WTC11 (cell line): ENCODE results near the gene NFE2L3. TPM values are rescaled to one million over a fixed set of nuclear protein-coding genes. Genes with fewer than 3 reads are reported as not detected.

Experiments
- ATAC-seq: fragments of 200-7000 bp; cut with Tn5 transposase; 2 replicates; pipeline ENCODE4 v1.10.0; 2021; ENCODE audit warnings: mild to moderate bottlenecking, moderate library complexity
- CTCF ChIA-PET: fragments of 300-600 bp; sonication (Branson Sonifier 250); formaldehyde crosslinking; loops from one replicate; lab custom pipeline; 2021; ENCODE audit warnings: antibody characterized with exemption; lab: Charles Lee
- POLR2A ChIA-PET: fragments of 350-600 bp; sonication (Branson Sonifier 250); formaldehyde crosslinking; loops from one replicate; lab custom pipeline; 2021; ENCODE audit warnings: antibody characterized with exemption; lab: Charles Lee
- DNase-seq: peaks from one replicate; pipeline ENCODE4 v3.0.0; 2021; ENCODE audit warnings: low spot score
- H3K27ac Mint-ChIP-seq: 2 replicates; pipeline ENCODE4 v1.8.0; 2021; ENCODE audit warnings: mixed read lengths
- H3K27me3 Mint-ChIP-seq: 2 replicates; pipeline ENCODE4 v1.8.0; 2021; ENCODE audit warnings: low read depth, mild to moderate bottlenecking, moderate library complexity, mixed read lengths
- H3K36me3 Mint-ChIP-seq: 2 replicates; pipeline ENCODE4 v1.8.0; 2021; ENCODE audit warnings: mixed read lengths
- H3K4me1 Mint-ChIP-seq: 2 replicates; pipeline ENCODE4 v1.8.0; 2022; ENCODE audit warnings: mixed read lengths
- H3K4me3 Mint-ChIP-seq: 2 replicates; pipeline ENCODE4 v1.8.0; 2021; ENCODE audit warnings: mild to moderate bottlenecking, moderate library complexity, mixed read lengths
- H3K9me3 Mint-ChIP-seq: 2 replicates; pipeline ENCODE4 v1.8.0; 2021; ENCODE audit warnings: mixed read lengths
- GABPB1 ChIP-seq: sonication (generic); formaldehyde crosslinking; IDR thresholded peaks from 2 replicates; pipeline ENCODE4 v1.8.1; 2023; ENCODE audit warnings: mild to moderate bottlenecking, missing genetic modification reagents
- NFATC4 ChIP-seq: fragments of 250-450 bp; sonication (Bioruptor Pico); IDR thresholded peaks from 2 replicates; pipeline ENCODE4 v1.9.0; 2021; ENCODE audit warnings: mild to moderate bottlenecking
- NR1H2 ChIP-seq: sonication (generic); formaldehyde crosslinking; IDR thresholded peaks from 2 replicates; pipeline ENCODE4 v1.9.0; 2021; ENCODE audit warnings: mild to moderate bottlenecking, moderate library complexity, missing genetic modification reagents
- PRRX2 ChIP-seq: fragments of 250-450 bp; sonication (Bioruptor Pico); IDR thresholded peaks from 2 replicates; pipeline ENCODE4 v1.8.0; 2021; ENCODE audit warnings: mild to moderate bottlenecking
- ZBTB21 ChIP-seq: sonication (generic); formaldehyde crosslinking; IDR thresholded peaks from 2 replicates; pipeline ENCODE4 v1.8.1; 2023; ENCODE audit warnings: mild to moderate bottlenecking, missing genetic modification reagents, borderline replicate concordance
- ZNF416 ChIP-seq: fragments of 250-450 bp; sonication (Bioruptor Pico); IDR thresholded peaks from 2 replicates; pipeline ENCODE4 v1.9.0; 2021; ENCODE audit warnings: mild to moderate bottlenecking, inconsistent platforms
- ZNF671 ChIP-seq: fragments of 250-450 bp; sonication (Bioruptor Pico); IDR thresholded peaks from 2 replicates; pipeline ENCODE4 v1.8.0; 2021; ENCODE audit warnings: mild to moderate bottlenecking
- total RNA-seq: library from RNA; stranded (reverse); gene quantifications from 3 replicates; pipeline ENCODE4 v1.2.3, GENCODE V29; 2021
- TF ChIP-seq, protein P1 (sequence below): sonication (generic); formaldehyde crosslinking; IDR thresholded peaks from 2 replicates; pipeline ENCODE4 v1.8.0; 2022; ENCODE audit warnings: mild to moderate bottlenecking, missing genetic modification reagents
- TF ChIP-seq, protein P2 (sequence below): fragments of 250-450 bp; sonication (Bioruptor Pico); IDR thresholded peaks from 2 replicates; pipeline ENCODE4 v1.9.0; 2021; ENCODE audit warnings: mild to moderate bottlenecking
- TF ChIP-seq, protein P3 (sequence below): fragments of 250-450 bp; sonication (Bioruptor Pico); IDR thresholded peaks from 2 replicates; pipeline ENCODE4 v1.9.0; 2021; ENCODE audit warnings: mild to moderate bottlenecking, borderline replicate concordance
- TF ChIP-seq, protein P4 (sequence below): fragments of 250-450 bp; sonication (Bioruptor Pico); IDR thresholded peaks from 2 replicates; pipeline ENCODE4 v1.8.0; 2021; ENCODE audit warnings: mild to moderate bottlenecking
- TF ChIP-seq, protein P5 (sequence below): fragments of 250-450 bp; sonication (Bioruptor Pico); conservative IDR thresholded peaks from 2 replicates; pipeline ENCODE4 v1.9.0; 2021; ENCODE audit warnings: mild to moderate bottlenecking
- TF ChIP-seq, protein P6 (sequence below): sonication (generic); formaldehyde crosslinking; IDR thresholded peaks from 2 replicates; pipeline ENCODE4 v1.8.0; 2022; ENCODE audit warnings: mild to moderate bottlenecking, missing genetic modification reagents

The NFE2L3 gene
- total RNA-seq, 1 experiment from 2014 or later, result 66.8 TPM

DNA sequence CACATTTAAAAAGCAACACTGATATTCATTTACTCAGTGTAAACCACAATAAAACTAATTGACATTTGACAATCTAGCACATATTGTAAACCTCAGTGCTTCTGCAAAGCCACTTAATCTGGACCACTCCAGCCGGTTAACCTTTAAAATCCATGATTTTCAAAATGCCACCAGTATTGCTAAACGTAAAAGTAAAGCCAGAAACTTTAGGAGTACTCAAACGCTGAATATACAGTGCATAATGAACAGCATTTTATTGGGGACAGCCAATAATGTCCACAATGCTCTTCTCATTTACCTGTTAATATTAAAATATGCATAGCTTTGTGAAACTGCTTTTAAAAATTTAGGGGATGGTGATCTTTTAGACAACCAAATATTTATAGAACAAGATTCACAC lies 37.7 kb downstream of the NFE2L3 start:
- Mint-ChIP-seq H3K27me3 (no peaks in the 10 kb centered on the region), H3K4me3 (no peak overlapping the region), H3K27ac (peak overlapping the region; percentile 97; the same call in 1 of the 2 replicates), H3K36me3 (peaks cover 70% of the 10 kb centered on the region), H3K9me3 (no peaks in the 10 kb centered on the region), H3K4me1 (peaks cover 65% of the 10 kb centered on the region)
- peak; percentile 97 for TF ChIP-seq NFATC4 (CRISPR knock-in tag)
- TF ChIP-seq ZNF416 (CRISPR knock-in tag), result peak; percentile 79
- TF ChIP-seq GABPB1, result no peak
- no peak for TF ChIP-seq ZBTB21
- TF ChIP-seq, protein P1, sequence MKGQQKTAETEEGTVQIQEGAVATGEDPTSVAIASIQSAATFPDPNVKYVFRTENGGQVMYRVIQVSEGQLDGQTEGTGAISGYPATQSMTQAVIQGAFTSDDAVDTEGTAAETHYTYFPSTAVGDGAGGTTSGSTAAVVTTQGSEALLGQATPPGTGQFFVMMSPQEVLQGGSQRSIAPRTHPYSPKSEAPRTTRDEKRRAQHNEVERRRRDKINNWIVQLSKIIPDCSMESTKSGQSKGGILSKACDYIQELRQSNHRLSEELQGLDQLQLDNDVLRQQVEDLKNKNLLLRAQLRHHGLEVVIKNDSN (CRISPR knock-in tag), result no peak
- TF ChIP-seq, protein P2, sequence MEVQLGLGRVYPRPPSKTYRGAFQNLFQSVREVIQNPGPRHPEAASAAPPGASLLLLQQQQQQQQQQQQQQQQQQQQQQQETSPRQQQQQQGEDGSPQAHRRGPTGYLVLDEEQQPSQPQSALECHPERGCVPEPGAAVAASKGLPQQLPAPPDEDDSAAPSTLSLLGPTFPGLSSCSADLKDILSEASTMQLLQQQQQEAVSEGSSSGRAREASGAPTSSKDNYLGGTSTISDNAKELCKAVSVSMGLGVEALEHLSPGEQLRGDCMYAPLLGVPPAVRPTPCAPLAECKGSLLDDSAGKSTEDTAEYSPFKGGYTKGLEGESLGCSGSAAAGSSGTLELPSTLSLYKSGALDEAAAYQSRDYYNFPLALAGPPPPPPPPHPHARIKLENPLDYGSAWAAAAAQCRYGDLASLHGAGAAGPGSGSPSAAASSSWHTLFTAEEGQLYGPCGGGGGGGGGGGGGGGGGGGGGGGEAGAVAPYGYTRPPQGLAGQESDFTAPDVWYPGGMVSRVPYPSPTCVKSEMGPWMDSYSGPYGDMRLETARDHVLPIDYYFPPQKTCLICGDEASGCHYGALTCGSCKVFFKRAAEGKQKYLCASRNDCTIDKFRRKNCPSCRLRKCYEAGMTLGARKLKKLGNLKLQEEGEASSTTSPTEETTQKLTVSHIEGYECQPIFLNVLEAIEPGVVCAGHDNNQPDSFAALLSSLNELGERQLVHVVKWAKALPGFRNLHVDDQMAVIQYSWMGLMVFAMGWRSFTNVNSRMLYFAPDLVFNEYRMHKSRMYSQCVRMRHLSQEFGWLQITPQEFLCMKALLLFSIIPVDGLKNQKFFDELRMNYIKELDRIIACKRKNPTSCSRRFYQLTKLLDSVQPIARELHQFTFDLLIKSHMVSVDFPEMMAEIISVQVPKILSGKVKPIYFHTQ, result peak; percentile 92
- no peak for TF ChIP-seq NR1H2 (CRISPR knock-in tag)
- TF ChIP-seq, protein P3, sequence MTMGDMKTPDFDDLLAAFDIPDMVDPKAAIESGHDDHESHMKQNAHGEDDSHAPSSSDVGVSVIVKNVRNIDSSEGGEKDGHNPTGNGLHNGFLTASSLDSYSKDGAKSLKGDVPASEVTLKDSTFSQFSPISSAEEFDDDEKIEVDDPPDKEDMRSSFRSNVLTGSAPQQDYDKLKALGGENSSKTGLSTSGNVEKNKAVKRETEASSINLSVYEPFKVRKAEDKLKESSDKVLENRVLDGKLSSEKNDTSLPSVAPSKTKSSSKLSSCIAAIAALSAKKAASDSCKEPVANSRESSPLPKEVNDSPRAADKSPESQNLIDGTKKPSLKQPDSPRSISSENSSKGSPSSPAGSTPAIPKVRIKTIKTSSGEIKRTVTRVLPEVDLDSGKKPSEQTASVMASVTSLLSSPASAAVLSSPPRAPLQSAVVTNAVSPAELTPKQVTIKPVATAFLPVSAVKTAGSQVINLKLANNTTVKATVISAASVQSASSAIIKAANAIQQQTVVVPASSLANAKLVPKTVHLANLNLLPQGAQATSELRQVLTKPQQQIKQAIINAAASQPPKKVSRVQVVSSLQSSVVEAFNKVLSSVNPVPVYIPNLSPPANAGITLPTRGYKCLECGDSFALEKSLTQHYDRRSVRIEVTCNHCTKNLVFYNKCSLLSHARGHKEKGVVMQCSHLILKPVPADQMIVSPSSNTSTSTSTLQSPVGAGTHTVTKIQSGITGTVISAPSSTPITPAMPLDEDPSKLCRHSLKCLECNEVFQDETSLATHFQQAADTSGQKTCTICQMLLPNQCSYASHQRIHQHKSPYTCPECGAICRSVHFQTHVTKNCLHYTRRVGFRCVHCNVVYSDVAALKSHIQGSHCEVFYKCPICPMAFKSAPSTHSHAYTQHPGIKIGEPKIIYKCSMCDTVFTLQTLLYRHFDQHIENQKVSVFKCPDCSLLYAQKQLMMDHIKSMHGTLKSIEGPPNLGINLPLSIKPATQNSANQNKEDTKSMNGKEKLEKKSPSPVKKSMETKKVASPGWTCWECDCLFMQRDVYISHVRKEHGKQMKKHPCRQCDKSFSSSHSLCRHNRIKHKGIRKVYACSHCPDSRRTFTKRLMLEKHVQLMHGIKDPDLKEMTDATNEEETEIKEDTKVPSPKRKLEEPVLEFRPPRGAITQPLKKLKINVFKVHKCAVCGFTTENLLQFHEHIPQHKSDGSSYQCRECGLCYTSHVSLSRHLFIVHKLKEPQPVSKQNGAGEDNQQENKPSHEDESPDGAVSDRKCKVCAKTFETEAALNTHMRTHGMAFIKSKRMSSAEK (CRISPR knock-in tag), result no peak
- peak; percentile 92; the same call in 1 of the 2 replicates for TF ChIP-seq PRRX2 (CRISPR knock-in tag)
- peak; percentile 91 for TF ChIP-seq ZNF671 (CRISPR knock-in tag)
- TF ChIP-seq, protein P4, sequence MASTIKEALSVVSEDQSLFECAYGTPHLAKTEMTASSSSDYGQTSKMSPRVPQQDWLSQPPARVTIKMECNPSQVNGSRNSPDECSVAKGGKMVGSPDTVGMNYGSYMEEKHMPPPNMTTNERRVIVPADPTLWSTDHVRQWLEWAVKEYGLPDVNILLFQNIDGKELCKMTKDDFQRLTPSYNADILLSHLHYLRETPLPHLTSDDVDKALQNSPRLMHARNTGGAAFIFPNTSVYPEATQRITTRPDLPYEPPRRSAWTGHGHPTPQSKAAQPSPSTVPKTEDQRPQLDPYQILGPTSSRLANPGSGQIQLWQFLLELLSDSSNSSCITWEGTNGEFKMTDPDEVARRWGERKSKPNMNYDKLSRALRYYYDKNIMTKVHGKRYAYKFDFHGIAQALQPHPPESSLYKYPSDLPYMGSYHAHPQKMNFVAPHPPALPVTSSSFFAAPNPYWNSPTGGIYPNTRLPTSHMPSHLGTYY (CRISPR knock-in tag), result peak; percentile 96
- TF ChIP-seq, protein P5, sequence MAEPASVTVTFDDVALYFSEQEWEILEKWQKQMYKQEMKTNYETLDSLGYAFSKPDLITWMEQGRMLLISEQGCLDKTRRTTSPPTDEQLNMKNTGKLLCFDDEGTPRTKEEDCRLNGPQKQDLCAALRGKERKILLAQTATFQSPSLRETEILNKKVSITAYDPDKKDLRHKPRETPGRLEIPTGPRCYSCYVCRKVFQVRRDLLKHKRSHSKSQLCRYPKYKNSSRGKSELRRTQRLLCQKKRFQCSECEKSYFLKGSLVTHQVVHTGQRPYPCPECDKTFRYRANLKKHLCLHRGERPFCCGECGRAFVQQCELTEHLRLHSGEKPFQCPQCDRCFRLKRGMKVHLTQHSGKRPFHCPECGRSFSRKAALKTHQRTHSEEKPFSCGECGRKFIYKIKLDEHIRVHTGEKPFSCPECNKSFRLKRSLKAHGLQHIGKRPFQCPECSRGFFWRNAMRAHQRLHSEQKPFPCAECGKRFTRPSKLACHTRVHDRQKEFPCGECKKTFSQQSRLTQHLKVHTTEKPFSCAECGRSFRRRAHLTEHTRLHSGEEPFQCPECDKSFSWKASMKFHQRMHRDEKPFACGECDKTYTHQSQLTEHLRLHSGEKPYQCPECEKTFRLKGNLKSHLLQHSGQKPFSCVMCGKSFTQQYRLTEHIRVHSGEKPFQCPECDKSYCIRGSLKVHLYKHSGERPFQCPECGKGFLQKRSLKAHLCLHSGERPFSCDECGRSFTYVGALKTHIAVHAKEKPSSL (CRISPR knock-in tag), result peak; percentile 90
- TF ChIP-seq, protein P6, sequence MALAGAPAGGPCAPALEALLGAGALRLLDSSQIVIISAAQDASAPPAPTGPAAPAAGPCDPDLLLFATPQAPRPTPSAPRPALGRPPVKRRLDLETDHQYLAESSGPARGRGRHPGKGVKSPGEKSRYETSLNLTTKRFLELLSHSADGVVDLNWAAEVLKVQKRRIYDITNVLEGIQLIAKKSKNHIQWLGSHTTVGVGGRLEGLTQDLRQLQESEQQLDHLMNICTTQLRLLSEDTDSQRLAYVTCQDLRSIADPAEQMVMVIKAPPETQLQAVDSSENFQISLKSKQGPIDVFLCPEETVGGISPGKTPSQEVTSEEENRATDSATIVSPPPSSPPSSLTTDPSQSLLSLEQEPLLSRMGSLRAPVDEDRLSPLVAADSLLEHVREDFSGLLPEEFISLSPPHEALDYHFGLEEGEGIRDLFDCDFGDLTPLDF, result no peak
- DNase-seq (no peak), ATAC-seq (no peak)
- ChIA-PET CTCF (interaction anchor here (0.6 to 0.9 kb wide), 2 partner anchors 41 to 297 kb away, joined by 3 to 4 read pairs; no protein-coding TSS in a partner anchor), POLR2A (interaction anchor here (0.9 to 3.2 kb wide), 10 partner anchors 9 to 106 kb away, joined by 3 to 35 read pairs (median 4); partner anchors contain the start of genes HNRNPA2B1 and NFE2L3)
